BLaER1 (cell line): ENCODE results near the gene KCP.

Source experiments
- H3K27ac ChIP-seq: shearing (Covaris generic); formaldehyde crosslinking; 2 replicates; pipeline ENCODE4 v1.8.1; 2022
- H3K27me3 ChIP-seq: shearing (Covaris generic); formaldehyde crosslinking; 2 replicates; pipeline ENCODE4 v1.8.1; 2022
- H3K36me3 ChIP-seq: shearing (Covaris generic); formaldehyde crosslinking; 2 replicates; pipeline ENCODE4 v1.8.1; 2022
- H3K4me1 ChIP-seq: shearing (Covaris generic); formaldehyde crosslinking; 2 replicates; pipeline ENCODE4 v1.8.1; 2022
- H3K4me2 ChIP-seq: shearing (Covaris generic); formaldehyde crosslinking; 2 replicates; pipeline ENCODE4 v1.8.1; 2022
- H3K4me3 ChIP-seq: shearing (Covaris generic); formaldehyde crosslinking; 2 replicates; pipeline ENCODE4 v1.8.1; 2022
- H3K9ac ChIP-seq: shearing (Covaris generic); formaldehyde crosslinking; 2 replicates; pipeline ENCODE4 v1.8.1; 2022
- H3K9me3 ChIP-seq: shearing (Covaris generic); formaldehyde crosslinking; 2 replicates; pipeline ENCODE4 v1.8.1; 2022
- H4K20me1 ChIP-seq: shearing (Covaris generic); formaldehyde crosslinking; 2 replicates; pipeline ENCODE4 v1.8.1; 2022
- Cebpa-rat ChIP-seq: shearing (Covaris generic); IDR thresholded peaks from 2 replicates; pipeline ENCODE4 v1.8.1; 2022

Gene KCP

GRCh38 chr7:128848289-128849155 is 62.0 kb downstream of the KCP start:
- TF ChIP-seq Cebpa-rat = no peak
- Histone ChIP-seq H3K4me2 (no peak overlapping the region), H3K36me3 (no peaks in the 10 kb centered on the region; the same call in 1 of the 2 replicates), H3K27me3 (no peaks in the 10 kb centered on the region), H3K27ac (no peak overlapping the region), H3K9me3 (no peaks in the 10 kb centered on the region), H3K9ac (no peak overlapping the region), H3K4me3 (no peak overlapping the region), H4K20me1 (no peaks in the 10 kb centered on the region), H3K4me1 (no peaks in the 10 kb centered on the region)

- H3K4me3 ChIP-seq = no peak overlapping the region
- no peak overlapping the region for H3K27ac ChIP-seq
- no peak overlapping the region for H3K4me2 ChIP-seq
- H3K9me3 ChIP-seq = no peaks in the 10 kb centered on the region
- no peaks in the 10 kb centered on the region for H4K20me1 ChIP-seq
- no peaks in the 10 kb centered on the region; the same call in 1 of the 2 replicates for H3K36me3 ChIP-seq
- H3K9ac ChIP-seq = no peak overlapping the region
- no peaks in the 10 kb centered on the region for H3K4me1 ChIP-seq
- TF ChIP-seq Cebpa-rat = no peak
- H3K27me3 ChIP-seq = no peaks in the 10 kb centered on the region
Observed at GRCh38 chr7:128847721-128848211, 62.7 kb downstream of the KCP start.

- H3K36me3 ChIP-seq = no peaks in the 10 kb centered on the region; the same call in 1 of the 2 replicates
- no peaks in the 10 kb centered on the region for H3K27me3 ChIP-seq
- H3K27ac ChIP-seq = no peak overlapping the region
- no peak overlapping the region for H3K9ac ChIP-seq
- no peaks in the 10 kb centered on the region for H3K4me1 ChIP-seq
- H3K4me3 ChIP-seq = no peak overlapping the region
- H4K20me1 ChIP-seq = no peaks in the 10 kb centered on the region
- no peaks in the 10 kb centered on the region for H3K9me3 ChIP-seq
- TF ChIP-seq Cebpa-rat = no peak
- no peak overlapping the region for H3K4me2 ChIP-seq
Observed at GRCh38 chr7:128846781-128847444, 63.6 kb downstream of the KCP start.

- Histone ChIP-seq H3K4me2 (no peak overlapping the region), H3K27ac (no peak overlapping the region), H3K9ac (no peak overlapping the region), H3K36me3 (no peaks in the 10 kb centered on the region; the same call in 1 of the 2 replicates), H3K9me3 (no peaks in the 10 kb centered on the region), H3K4me3 (no peak overlapping the region), H3K27me3 (no peaks in the 10 kb centered on the region), H3K4me1 (no peaks in the 10 kb centered on the region), H4K20me1 (no peaks in the 10 kb centered on the region)
- TF ChIP-seq Cebpa-rat = no peak
Observed at GRCh38 chr7:128845987-128846386, 64.5 kb downstream of the KCP start.

GRCh38 chr7:128845475-128845874 is 65.0 kb downstream of the KCP start:
- no peak overlapping the region for H3K9ac ChIP-seq
- no peaks in the 10 kb centered on the region for H3K27me3 ChIP-seq
- no peak overlapping the region for H3K27ac ChIP-seq
- H3K9me3 ChIP-seq = no peaks in the 10 kb centered on the region
- no peaks in the 10 kb centered on the region for H4K20me1 ChIP-seq
- H3K4me3 ChIP-seq = no peak overlapping the region
- no peaks in the 10 kb centered on the region for H3K4me1 ChIP-seq
- H3K4me2 ChIP-seq = no peak overlapping the region
- no peak for TF ChIP-seq Cebpa-rat
- no peaks in the 10 kb centered on the region; the same call in 1 of the 2 replicates for H3K36me3 ChIP-seq

- Histone ChIP-seq H3K27me3 (no peaks in the 10 kb centered on the region), H3K27ac (no peak overlapping the region), H4K20me1 (no peaks in the 10 kb centered on the region), H3K4me2 (no peak overlapping the region), H3K36me3 (no peaks in the 10 kb centered on the region; the same call in 1 of the 2 replicates), H3K4me3 (no peak overlapping the region), H3K9me3 (no peaks in the 10 kb centered on the region), H3K9ac (no peak overlapping the region), H3K4me1 (no peaks in the 10 kb centered on the region)
- TF ChIP-seq Cebpa-rat = no peak
Observed at GRCh38 chr7:128844777-128845311, 65.7 kb downstream of the KCP start.

- no peaks in the 10 kb centered on the region for H3K4me1 ChIP-seq
- no peaks in the 10 kb centered on the region for H3K27me3 ChIP-seq
- H3K9me3 ChIP-seq = no peaks in the 10 kb centered on the region
- H3K36me3 ChIP-seq = no peaks in the 10 kb centered on the region
- H3K27ac ChIP-seq = no peak overlapping the region
- TF ChIP-seq Cebpa-rat = no peak
- no peak overlapping the region for H3K4me3 ChIP-seq
- no peaks in the 10 kb centered on the region for H4K20me1 ChIP-seq
- H3K4me2 ChIP-seq = no peak overlapping the region
- no peak overlapping the region for H3K9ac ChIP-seq
Observed at GRCh38 chr7:128843938-128844621, 66.4 kb downstream of the KCP start.

- no peak overlapping the region for H3K4me2 ChIP-seq
- no peak overlapping the region for H3K4me3 ChIP-seq
- no peak for TF ChIP-seq Cebpa-rat
- H4K20me1 ChIP-seq = no peaks in the 10 kb centered on the region
- no peaks in the 10 kb centered on the region for H3K27me3 ChIP-seq
- no peak overlapping the region for H3K27ac ChIP-seq
- H3K9ac ChIP-seq = no peak overlapping the region
- no peaks in the 10 kb centered on the region for H3K9me3 ChIP-seq
- no peaks in the 10 kb centered on the region for H3K4me1 ChIP-seq
- H3K36me3 ChIP-seq = no peaks in the 10 kb centered on the region
Observed at GRCh38 chr7:128842674-128843641, 67.6 kb downstream of the KCP start.
